Measurements from ENCODE around the gene AZGP1.

The AZGP1 gene

GRCh38 chr7:99975782-99976521 is at the start of gene AZGP1:
TSS of gene AZGP1 (minus strand) at chr7:99976031. CDS start at chr7:99976020, 11 bp downstream.
- TF ChIP-seq CTCF (IDR thresholded peaks at IDR 0.05; ENCODE audit: low read depth, low read length): no peak
- DNase-seq (ENCODE audit: extremely low read depth, low read depth): no peak

GRCh38 chr7:100024020-100024619 is 48.3 kb upstream of the AZGP1 start:
- TF ChIP-seq CTCF (IDR thresholded peaks at IDR 0.05; ENCODE audit: low read depth, low read length): no peak

GRCh38 chr7:100023526-100023925 is 47.7 kb upstream of the AZGP1 start:
- DNase-seq (ENCODE audit: extremely low read depth, low read depth): no peak
- TF ChIP-seq CTCF (IDR thresholded peaks at IDR 0.05; ENCODE audit: low read depth, low read length): no peak

More at GRCh38 chr7:100024020-100024619, 48.3 kb upstream of the AZGP1 start:
- DNase-seq (ENCODE audit: extremely low read depth, low read depth): no peak

GRCh38 chr7:100022621-100023020 is 46.8 kb upstream of the AZGP1 start:
- DNase-seq (ENCODE audit: extremely low read depth, low read depth): no peak
- TF ChIP-seq CTCF (IDR thresholded peaks at IDR 0.05; ENCODE audit: low read depth, low read length): no peak

GRCh38 chr7:100021297-100021696 is 45.5 kb upstream of the AZGP1 start:
- no peak for DNase-seq (ENCODE audit: extremely low read depth, low read depth)
- no peak for TF ChIP-seq CTCF (IDR thresholded peaks at IDR 0.05; ENCODE audit: low read depth, low read length)

GRCh38 chr7:100019908-100020307 is 44.1 kb upstream of the AZGP1 start:
- no peak for DNase-seq (ENCODE audit: extremely low read depth, low read depth)
- TF ChIP-seq CTCF (IDR thresholded peaks at IDR 0.05; ENCODE audit: low read depth, low read length): no peak

- no peak for TF ChIP-seq CTCF (IDR thresholded peaks at IDR 0.05; ENCODE audit: low read depth, low read length)
- no peak for DNase-seq (ENCODE audit: extremely low read depth, low read depth)
Observed at GRCh38 chr7:100017875-100018274, 42.0 kb upstream of the AZGP1 start.
